ENCODE measurements around the gene ITPRIPL1.

Gene ITPRIPL1

DNA sequence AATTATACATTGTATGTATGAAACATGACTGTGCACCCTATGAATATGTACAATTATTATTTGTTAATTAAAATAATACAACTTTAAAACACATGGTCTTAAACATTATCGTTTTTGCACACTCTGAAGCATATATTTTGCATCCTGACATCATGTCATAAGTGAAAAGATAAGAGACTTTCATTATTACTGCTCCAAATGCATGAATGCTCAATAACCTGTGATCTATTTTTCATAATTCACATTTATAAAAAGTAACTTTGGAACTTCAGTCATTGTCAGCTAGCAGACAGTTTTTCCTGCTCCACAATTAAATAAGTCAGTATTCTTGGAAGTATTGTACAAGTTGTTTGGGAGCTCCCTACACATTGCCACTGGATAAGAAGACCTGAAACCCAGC, 1.3 kb upstream of the ITPRIPL1 start:
- DNase-seq = no peak

- no peak for DNase-seq
Observed at GRCh38 chr2:96324721-96325040, 436 bp upstream of the ITPRIPL1 start.

DNA sequence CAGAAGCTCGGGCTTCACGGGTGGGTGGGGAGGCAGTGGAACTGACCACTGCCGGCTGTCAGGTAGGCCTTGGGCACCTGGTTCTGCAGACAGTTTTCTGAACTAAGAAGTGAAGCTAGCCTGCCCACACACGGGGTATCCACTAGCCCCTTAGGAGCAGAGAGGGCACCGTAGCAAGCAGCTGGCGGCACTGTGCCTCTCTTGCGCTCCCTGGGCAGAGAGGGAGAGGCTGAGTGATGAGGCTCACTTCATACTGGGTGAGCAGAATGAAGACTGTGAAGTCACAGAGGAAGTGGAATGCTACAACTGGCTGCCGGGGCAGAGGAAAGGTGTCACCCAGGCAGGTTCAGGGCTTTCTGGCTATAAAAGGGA, 753 bp downstream of the ITPRIPL1 start:
- DNase-seq = peak; percentile 24

DNA sequence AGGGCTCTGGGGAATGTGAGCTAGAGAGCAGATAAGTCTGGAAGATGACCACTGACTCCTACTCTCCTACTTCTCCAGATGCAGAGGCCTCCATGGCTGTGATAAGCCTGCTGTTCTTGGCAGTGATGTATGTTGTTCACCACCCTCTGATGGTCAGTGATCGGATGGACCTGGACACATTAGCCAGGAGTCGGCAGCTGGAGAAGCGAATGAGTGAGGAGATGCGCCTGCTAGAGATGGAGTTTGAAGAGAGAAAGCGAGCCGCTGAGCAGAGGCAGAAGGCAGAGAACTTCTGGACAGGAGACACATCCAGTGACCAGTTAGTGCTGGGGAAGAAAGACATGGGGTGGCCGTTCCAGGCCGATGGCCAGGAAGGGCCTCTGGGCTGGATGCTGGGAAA, 1.4 kb downstream of the ITPRIPL1 start:
- no peak for DNase-seq

- no peak for DNase-seq
Observed at GRCh38 chr2:96326990-96327820, 2.1 kb downstream of the ITPRIPL1 start.

- no peak for DNase-seq
Observed at GRCh38 chr2:96329456-96329855, 4.3 kb downstream of the ITPRIPL1 start.

DNA sequence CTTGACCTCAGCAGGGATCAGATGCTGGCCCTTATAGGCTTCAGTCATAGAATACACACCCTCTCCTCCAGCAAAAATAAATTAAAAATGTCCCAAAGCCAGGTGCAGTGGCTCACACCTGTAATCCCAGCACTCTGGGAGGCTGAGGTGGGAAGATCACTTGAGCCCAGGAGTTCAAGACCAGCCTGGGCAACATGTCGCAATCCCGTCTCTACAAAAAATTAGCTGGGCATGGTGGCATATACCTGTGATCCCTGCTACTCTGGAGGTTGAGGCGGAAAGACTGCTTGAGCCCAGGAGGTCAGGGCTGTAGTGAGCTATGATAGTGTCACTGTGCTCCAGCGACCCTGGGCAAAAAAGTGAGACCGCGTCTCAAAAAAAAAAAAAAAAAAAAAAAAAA, 4.8 kb downstream of the ITPRIPL1 start:
- DNase-seq = no peak

DNA sequence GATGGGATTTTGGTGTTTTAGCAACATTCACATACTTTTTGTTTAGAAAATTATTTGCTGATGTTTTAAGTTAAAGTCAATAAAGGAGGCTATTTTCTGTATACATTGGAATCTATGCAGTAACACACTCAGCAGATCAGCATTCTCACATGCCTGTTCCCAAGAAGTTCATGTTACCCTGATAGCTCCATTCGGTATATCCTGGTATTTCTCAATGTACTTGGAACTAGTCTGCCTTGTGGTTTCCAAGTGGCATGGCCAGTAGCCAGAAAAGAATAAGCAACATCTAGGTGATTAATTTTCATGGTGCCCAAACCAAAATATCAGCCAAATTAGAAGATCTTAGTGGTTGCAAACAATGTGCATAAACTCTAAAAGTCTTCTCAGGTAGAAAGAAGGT, 5.3 kb downstream of the ITPRIPL1 start:
- DNase-seq = no peak

DNA sequence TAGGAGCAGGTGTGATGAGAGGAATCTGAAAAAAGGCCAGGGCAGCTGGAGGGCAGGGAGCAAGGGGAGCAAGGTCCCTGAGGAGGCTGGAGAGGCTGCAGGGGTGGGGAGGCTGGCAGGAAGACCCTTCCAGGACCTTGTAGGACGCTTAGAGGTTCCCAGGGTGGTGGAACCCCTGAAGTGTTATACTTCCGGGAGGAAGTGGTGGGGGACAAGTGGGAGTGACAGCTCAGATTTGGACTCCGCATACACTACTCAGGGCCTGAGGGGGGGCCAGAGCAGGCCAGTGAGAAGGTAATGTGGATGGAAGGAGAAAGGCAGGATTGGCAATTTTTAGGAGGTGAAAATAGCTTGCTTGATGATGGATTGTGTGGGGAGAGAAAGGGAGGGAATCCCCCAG, 8.6 kb downstream of the ITPRIPL1 start:
- no peak for DNase-seq

DNA sequence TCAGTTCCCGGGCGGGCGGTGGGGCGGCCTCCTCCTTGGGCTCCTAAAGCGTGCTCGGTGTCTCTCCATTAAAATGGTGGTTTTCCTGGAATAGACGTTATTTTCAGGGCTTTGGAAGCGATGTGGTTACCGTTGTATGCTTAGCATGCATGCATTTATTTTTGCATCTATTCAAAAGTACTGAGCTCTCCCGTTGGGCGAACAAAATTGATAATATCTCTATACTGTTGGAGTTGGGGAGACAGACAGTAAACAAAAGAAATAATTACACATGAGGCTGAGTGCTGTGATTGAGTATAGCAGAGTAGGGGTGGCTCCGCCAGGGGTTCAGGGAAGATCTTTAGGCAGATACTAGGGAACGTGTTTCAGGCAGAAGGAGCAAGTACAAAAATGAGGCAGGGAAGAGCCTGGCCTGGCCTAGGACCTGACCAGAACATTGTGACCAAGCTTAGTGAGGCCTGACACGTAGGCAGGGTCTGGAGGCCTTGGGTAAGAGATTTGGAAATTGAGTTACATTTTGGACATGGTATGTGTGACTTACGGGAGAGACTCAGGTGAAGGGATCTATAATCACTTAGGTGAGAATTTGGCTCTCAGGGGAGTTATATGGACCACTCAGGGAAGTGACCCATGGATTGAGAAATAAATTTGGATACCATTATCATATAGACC, 11.1 kb downstream of the ITPRIPL1 start:
- no peak for DNase-seq

- no peak for DNase-seq
Observed at GRCh38 chr2:96336873-96337272, 11.8 kb downstream of the ITPRIPL1 start.

- no peak for DNase-seq
Observed at GRCh38 chr2:96340493-96341414, 15.6 kb downstream of the ITPRIPL1 start.

- DNase-seq = no peak
Observed at GRCh38 chr2:96341641-96342040, 16.5 kb downstream of the ITPRIPL1 start.

- no peak for DNase-seq
Observed at GRCh38 chr2:96342085-96342484, 17.0 kb downstream of the ITPRIPL1 start.

- DNase-seq = no peak
Observed at GRCh38 chr2:96344011-96344410, 18.9 kb downstream of the ITPRIPL1 start.

DNA sequence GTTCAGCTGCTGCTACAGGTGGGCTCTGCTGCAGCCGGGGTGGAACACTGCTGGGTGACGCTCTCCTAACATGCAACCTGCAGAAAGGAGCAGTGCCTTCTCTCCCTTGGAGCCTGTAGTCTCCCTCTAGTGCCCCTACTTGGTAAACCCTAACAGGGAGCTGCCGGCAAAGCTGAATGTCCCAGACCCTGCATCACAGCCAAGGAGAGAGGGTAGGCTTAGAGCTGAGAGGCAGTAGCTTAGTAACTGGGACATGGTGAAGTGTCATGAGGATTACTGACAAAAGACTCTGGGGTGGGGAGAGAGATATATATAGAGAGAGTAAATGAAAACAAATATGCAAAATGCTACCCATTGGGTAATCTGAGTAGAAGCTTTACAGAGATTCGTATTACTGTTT, 20.3 kb downstream of the ITPRIPL1 start:
- no peak for DNase-seq

GRCh38 chr2:96345868-96346462, 20.8 kb downstream of the ITPRIPL1 start:
- DNase-seq = no peak

GRCh38 chr2:96347395-96347794, 22.3 kb downstream of the ITPRIPL1 start:
- no peak for DNase-seq

GRCh38 chr2:96353032-96353561, 28.0 kb downstream of the ITPRIPL1 start:
- no peak for DNase-seq

- no peak for DNase-seq
Observed at GRCh38 chr2:96353606-96354101, 28.5 kb downstream of the ITPRIPL1 start.

- DNase-seq = no peak
Observed at GRCh38 chr2:96354492-96354891, 29.4 kb downstream of the ITPRIPL1 start.

- no peak for DNase-seq
Observed at GRCh38 chr2:96356889-96357288, 31.8 kb downstream of the ITPRIPL1 start.

- DNase-seq = peak; percentile 34
Observed at GRCh38 chr2:96359310-96359709, 34.2 kb downstream of the ITPRIPL1 start.

Measured in activated CD4-positive, alpha-beta T cell treated with anti-CD3 and anti-CD28 coated beads for 1 hour (primary cell).